SJCRH30 (cell line): ENCODE measurements around the gene SLC26A6. TPM values are rescaled to one million over a fixed set of nuclear protein-coding genes. Genes with fewer than 3 reads are reported as not detected.

Experiments
- DNase-seq, 2 experiments: peaks; one replicate each; pipeline ENCODE4 v3.0.0-alpha.2; 2015 to 2020
- H3K27ac ChIP-seq: fragments of 250-450 bp; sonication (Bioruptor Pico); 2 replicates; pipeline ENCODE4 v1.5.1; 2020; ENCODE audit warnings: mild to moderate bottlenecking, moderate library complexity
- H3K27me3 ChIP-seq: fragments of 250-450 bp; sonication (Bioruptor Pico); 2 replicates; pipeline ENCODE4 v1.5.1; 2020; ENCODE audit warnings: mild to moderate bottlenecking, moderate library complexity
- H3K36me3 ChIP-seq: fragments of 250-450 bp; sonication (Bioruptor Pico); 2 replicates; pipeline ENCODE4 v1.5.1; 2020; ENCODE audit warnings: mild to moderate bottlenecking, moderate library complexity
- H3K4me1 ChIP-seq: fragments of 250-450 bp; sonication (Bioruptor Pico); 2 replicates; pipeline ENCODE4 v1.5.1; 2020; ENCODE audit warnings: mild to moderate bottlenecking, moderate library complexity
- H3K4me3 ChIP-seq: fragments of 250-450 bp; sonication (Bioruptor Pico); 2 replicates; pipeline ENCODE4 v1.5.1; 2020; ENCODE audit warnings: mild to moderate bottlenecking, moderate library complexity
- H3K9me3 ChIP-seq: fragments of 250-450 bp; sonication (Bioruptor Pico); replicated peaks from 2 replicates; pipeline ENCODE4 v1.5.1; 2020; ENCODE audit warnings: mild to moderate bottlenecking, moderate library complexity
- total RNA-seq: library from RNA; depleted of rRNA; stranded (reverse); fragments of >200 nt; shearing (Covaris generic); gene quantifications from 2 replicates; pipeline ENCODE4 v1.2.3, GENCODE V29; 2014

The SLC26A6 gene
- total RNA-seq, 1 experiment from 2014 or later: 18.9 TPM

DNA sequence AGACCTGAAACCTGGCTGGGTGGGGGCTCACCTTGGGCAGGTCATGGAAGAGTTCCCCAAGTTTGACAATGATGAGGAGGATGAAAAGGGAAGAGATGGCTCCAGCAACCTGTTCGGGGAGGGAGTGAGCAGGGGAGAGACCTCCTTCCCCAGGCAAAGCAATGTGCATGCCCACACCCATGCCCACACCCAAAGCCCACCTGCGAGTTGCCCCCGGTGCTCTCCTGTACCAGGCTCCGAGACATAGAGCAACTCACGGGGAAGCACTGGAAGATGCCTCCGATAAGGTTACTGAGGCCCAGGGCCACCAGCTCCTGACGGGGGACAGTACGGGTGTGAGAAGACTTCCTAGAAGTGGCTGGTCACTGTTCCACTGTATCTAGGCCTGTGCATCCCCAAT, 4.9 kb downstream of the SLC26A6 start:
- Histone ChIP-seq H3K4me3 (no peak overlapping the region), H3K36me3 (peaks cover 4% of the 10 kb centered on the region), H3K27me3 (no peaks in the 10 kb centered on the region), H3K27ac (no peak overlapping the region), H3K4me1 (no peaks in the 10 kb centered on the region), H3K9me3 (no peaks in the 10 kb centered on the region)
- DNase-seq: no peak

DNA sequence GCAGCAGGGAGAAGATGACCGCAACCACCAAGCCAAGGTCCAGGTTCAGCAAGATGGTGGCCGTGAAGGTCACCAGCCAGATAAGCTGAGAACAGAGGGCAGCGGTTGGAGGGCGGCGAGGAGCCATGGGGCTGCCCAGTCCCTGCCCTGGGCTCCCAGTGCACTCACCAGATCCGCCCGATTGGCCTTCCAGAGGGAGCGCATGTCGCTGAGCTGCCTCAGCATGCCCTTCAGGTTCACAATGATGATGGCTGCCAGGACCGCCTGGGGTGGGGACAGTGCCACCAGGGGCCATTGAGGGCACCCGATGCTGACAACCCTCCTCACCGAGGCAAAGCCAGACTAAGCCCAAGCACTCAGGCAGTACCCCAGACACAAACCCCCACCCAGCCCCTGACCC, 5.4 kb downstream of the SLC26A6 start:
- no peaks in the 10 kb centered on the region for H3K4me1 ChIP-seq
- peaks cover 4% of the 10 kb centered on the region for H3K36me3 ChIP-seq
- no peaks in the 10 kb centered on the region for H3K27me3 ChIP-seq
- no peak overlapping the region for H3K27ac ChIP-seq
- no peak overlapping the region for H3K4me3 ChIP-seq
- no peaks in the 10 kb centered on the region for H3K9me3 ChIP-seq
- no peak for DNase-seq

DNA sequence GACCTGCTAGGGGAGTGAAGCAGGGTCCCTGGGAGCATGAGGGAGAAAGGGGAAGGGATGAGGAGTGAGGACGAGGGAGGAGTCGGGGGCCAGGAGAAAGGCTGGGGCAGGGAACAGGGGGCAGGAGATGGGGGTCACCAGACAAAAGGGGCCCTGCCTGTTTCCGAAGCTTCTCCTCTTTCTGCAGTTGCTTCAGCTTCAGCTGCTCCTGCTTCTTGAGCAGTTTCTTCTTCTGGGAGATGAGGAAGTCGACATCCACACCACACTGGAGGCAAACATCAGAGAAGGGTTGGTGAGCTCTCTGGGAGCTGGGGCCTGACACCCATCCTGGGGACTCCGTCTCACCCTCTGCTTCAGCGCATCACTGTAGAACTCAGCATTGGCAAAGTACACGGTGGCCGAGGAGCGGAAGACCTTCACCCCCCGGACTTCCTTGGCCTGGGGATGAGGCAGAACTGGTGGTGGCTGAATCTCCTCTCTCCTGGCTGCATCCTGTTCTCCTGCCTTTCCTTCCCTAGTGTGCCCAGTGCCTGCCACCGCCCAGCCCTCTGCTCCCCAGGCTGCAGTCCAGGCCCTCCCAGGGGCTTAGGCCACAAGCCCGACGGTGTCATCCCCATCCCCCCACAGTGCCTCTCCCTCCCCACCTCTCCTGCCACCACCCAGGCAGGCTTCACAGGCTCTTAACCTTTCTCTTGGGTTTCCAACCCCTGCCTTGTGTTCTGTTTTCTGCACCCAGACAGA, 6.8 kb downstream of the SLC26A6 start:
- H3K4me1 ChIP-seq: no peaks in the 10 kb centered on the region
- H3K9me3 ChIP-seq: no peaks in the 10 kb centered on the region
- no peak overlapping the region for H3K4me3 ChIP-seq
- DNase-seq: no peak
- H3K27me3 ChIP-seq: no peaks in the 10 kb centered on the region
- H3K36me3 ChIP-seq: peaks cover 4% of the 10 kb centered on the region
- no peak overlapping the region for H3K27ac ChIP-seq

DNA sequence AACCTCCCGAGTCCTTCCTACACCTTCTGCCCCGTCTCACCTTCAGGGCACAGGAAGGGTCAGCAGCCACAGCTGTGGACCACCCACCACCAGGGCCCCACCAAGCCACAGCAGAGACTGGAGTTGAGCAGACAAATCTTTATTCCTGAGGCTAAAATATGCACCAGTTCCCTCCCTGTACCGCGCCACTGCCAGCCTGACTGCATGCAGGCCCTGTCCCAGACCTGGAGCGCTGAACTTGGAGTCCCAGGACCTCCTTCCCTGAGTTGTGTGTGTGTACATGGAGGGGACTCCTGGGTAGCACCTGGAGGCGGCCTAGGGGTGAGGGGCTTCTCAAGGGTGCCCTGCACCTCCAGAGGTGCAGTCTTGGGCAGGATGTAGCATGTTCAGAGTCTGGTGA, 9.7 kb downstream of the SLC26A6 start:
- Histone ChIP-seq H3K4me3 (no peak overlapping the region), H3K9me3 (no peaks in the 10 kb centered on the region), H3K36me3 (peaks cover 2% of the 10 kb centered on the region), H3K4me1 (no peaks in the 10 kb centered on the region), H3K27ac (no peak overlapping the region), H3K27me3 (no peaks in the 10 kb centered on the region)
- no peak for DNase-seq

DNA sequence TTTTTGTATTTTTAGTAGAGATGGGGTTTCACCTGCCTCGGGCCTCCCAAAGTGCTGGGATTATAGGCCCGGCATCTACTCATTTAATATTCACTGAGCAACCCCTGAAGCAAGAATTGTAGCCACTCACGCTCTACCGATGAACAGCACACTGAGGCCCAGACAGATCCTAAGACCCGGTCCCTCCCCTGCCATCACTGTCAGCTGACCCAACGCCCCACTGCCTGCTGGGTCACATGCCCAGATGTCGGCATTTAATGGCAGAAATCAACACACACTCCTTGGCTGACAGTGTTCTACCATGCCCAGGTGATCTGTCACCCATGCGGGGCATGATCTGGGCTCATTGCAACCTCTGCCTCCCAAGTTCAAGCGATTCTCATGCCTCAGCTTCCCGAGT, 10.5 kb downstream of the SLC26A6 start:
- Histone ChIP-seq H3K9me3 (no peaks in the 10 kb centered on the region), H3K27me3 (no peaks in the 10 kb centered on the region), H3K4me1 (no peaks in the 10 kb centered on the region), H3K36me3 (peaks cover 2% of the 10 kb centered on the region), H3K4me3 (no peak overlapping the region), H3K27ac (no peak overlapping the region)
- no peak for DNase-seq

DNA sequence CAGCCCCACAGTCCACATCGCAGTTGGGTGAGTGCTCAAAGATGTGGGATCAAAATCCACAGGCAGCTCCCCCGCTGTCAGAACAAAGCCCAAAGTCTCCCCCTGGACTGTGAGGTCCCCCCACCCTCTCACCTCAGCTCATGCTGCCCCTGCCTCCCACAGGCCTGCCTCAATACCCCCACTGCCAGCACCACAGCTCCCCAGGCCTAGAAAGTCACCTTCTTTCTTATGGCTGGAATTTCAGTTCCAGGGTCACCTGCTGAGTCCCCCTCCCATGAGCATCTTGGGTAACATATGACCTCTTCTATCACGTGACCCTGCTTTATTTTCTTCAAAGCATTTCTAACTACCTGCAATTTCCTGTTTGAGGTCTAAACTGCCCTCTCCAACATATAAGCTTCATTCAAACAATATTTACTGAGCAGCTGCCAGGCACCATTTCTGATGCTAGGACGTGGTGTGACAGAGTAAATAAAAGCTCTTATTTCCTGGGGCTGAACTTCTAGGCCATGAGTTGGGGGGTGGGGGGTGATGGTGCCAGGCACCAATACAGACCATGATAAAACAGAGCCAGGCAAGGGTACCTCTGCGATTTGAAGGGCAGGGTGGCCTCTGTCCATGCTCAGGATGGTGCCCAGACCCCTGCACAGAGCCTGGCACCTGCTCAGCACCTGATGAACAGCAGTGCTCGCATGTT, 11.3 kb downstream of the SLC26A6 start:
- H3K4me1 ChIP-seq: no peaks in the 10 kb centered on the region
- H3K27me3 ChIP-seq: no peaks in the 10 kb centered on the region
- H3K9me3 ChIP-seq: no peaks in the 10 kb centered on the region
- H3K36me3 ChIP-seq: peaks cover 2% of the 10 kb centered on the region
- no peak overlapping the region for H3K27ac ChIP-seq
- no peak overlapping the region for H3K4me3 ChIP-seq
- no peak for DNase-seq

DNA sequence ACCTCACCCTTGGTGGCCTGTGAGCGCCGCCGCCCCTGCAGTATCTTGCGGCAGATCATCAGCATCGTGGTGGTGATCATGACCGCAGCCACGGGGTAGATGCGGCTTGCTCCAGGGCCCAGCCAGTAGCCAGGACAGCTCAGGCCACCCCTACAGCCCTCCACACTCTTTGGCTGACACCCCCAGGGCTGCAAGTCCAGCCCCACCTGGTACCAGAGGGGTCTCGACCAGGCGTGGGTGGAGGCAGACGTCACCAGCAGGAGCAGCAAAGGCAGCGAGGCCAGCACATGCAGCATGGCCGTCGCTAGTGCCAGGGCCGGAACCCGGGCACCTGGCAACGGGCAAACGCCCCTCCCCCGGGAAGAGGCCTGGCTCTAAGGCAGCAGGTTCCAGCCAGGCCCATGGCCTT, 13.8 kb downstream of the SLC26A6 start, which contains the start of gene TMEM89:
Gene TMEM89, minus strand, starts transcription at position 309 of the 409 bp plus-strand sequence. Its CDS starts 13 bp downstream, at position 296.
- Histone ChIP-seq H3K4me3 (no peak within 1 kb of the TSS), H3K27ac (no peak within 1 kb of the TSS), H3K36me3 (no peaks in the 10 kb centered on the region), H3K27me3 (no peaks in the 10 kb centered on the region), H3K4me1 (no peaks in the 10 kb centered on the region), H3K9me3 (no peaks in the 10 kb centered on the region; the same call in none of the 2 replicates)
- no peak for DNase-seq

DNA sequence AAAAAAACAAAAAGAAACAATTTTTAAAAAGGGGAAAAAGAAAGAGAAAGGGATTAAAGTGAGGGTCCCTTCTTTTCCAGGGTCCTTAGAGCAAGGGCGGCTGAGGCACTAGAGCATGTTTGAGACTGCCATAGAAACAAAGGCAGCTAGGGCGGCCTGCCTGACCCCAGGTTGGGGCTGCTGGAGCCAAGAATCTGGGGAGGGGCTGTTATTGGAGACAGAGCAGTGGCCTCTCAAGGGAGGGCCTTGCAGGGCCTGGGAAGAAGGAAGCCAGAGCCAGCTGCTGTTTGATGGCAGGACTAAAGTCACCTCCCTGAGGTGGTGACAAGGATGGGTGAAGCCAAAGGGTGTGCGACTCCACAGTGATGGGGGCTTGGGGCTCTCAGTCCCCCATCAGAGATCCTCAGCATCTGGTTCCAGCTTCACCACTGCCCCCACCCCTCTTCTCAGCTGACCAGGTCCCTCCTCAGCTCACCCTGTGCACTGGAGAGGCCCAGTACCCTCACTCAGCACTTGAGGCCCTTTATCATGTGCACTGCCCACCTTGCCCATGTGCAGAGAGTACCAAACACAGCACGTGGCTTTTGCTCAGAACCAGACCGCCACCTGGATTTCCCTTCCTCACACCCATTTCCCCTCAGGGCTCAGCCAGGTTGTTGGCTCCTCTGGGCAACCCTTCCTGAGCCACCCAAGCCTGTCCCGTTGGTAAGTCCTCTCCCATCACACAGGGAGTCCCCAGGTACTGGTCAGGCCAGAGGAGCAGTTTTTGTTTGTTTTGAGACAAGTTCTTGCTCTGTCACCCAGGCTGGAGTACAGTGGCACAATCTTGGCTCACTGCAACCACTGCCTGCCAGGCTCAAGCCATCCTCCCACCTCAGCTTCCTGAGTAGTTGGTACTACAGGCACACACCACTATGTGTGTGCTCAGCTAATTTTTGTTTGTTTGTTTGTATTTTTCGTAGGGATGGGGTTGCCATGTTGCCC, 15.4 kb downstream of the SLC26A6 start:
- Histone ChIP-seq H3K27me3 (no peaks in the 10 kb centered on the region), H3K9me3 (no peaks in the 10 kb centered on the region; the same call in none of the 2 replicates), H3K4me1 (no peaks in the 10 kb centered on the region), H3K36me3 (no peaks in the 10 kb centered on the region), H3K4me3 (no peak overlapping the region), H3K27ac (no peak overlapping the region)
- DNase-seq: no peak

DNA sequence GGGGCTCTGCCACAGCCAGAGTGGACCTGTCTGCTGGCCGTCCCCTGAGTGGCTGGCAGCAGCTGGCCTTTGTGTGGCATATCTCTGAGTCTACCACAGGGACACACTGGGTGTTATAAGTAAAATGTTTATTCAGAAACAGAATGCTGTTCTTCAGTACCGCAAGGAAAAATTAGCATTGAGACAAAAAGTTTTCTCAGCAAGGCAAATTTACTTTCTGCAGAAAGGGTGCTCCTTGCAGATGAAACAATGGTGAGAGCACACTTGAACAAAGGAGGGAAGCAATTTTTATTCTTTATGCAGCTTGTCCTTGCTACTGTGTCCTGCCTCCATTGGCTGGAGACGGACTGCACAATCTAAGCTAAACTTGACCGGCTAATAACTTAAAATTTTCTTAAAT, 17.7 kb downstream of the SLC26A6 start:
- no peaks in the 10 kb centered on the region for H3K27me3 ChIP-seq
- DNase-seq: no peak
- H3K9me3 ChIP-seq: no peaks in the 10 kb centered on the region; the same call in none of the 2 replicates
- no peaks in the 10 kb centered on the region for H3K4me1 ChIP-seq
- H3K27ac ChIP-seq: no peak overlapping the region
- H3K36me3 ChIP-seq: no peaks in the 10 kb centered on the region
- H3K4me3 ChIP-seq: no peak overlapping the region

DNA sequence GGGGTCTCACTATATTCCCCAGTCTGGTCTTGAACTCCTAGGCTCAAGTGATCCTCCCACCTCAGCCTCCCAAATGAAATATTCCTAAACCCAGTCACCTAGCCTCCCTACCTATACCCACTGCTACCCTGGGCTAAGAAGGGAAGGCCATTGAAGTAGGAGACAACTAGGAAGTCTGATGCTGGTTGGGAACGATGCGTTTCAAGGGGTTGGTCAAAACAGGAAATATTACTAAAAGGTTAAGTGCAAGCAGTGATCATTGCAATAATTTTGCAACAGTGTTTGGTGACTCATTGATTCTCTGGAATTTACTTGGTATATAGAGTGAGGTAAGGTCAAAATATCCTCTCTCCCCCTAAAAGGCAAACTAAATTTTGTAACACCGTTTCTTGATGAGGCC, 21.2 kb downstream of the SLC26A6 start:
- Histone ChIP-seq H3K4me1 (no peaks in the 10 kb centered on the region), H3K27me3 (no peaks in the 10 kb centered on the region), H3K27ac (no peak overlapping the region), H3K4me3 (no peak overlapping the region), H3K36me3 (no peaks in the 10 kb centered on the region), H3K9me3 (no peaks in the 10 kb centered on the region; the same call in none of the 2 replicates)
- DNase-seq: no peak

DNA sequence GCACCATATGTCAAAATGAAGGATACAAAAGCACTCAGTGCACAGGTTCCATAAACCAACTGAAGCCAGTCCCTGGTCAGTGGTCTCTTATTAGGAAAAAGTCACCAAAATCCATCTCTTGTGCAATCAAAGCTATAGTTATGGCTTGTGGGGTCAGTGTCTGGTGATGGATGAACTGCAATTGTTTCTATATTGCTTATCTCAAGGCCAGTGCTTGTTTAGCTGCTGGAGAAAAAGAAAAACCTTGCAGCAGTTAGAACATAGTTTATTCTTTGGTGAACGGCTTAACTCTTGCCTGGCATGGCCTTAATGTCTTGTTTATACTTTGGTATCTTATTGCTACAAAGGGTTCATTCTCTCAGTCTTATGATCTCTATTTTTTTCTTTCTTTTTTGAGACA, 23.0 kb downstream of the SLC26A6 start:
- DNase-seq: no peak
- H3K27ac ChIP-seq: no peak overlapping the region
- peaks cover 6% of the 10 kb centered on the region for H3K4me1 ChIP-seq
- no peak overlapping the region for H3K4me3 ChIP-seq
- no peaks in the 10 kb centered on the region for H3K36me3 ChIP-seq
- no peaks in the 10 kb centered on the region for H3K27me3 ChIP-seq
- no peaks in the 10 kb centered on the region; the same call in none of the 2 replicates for H3K9me3 ChIP-seq

DNA sequence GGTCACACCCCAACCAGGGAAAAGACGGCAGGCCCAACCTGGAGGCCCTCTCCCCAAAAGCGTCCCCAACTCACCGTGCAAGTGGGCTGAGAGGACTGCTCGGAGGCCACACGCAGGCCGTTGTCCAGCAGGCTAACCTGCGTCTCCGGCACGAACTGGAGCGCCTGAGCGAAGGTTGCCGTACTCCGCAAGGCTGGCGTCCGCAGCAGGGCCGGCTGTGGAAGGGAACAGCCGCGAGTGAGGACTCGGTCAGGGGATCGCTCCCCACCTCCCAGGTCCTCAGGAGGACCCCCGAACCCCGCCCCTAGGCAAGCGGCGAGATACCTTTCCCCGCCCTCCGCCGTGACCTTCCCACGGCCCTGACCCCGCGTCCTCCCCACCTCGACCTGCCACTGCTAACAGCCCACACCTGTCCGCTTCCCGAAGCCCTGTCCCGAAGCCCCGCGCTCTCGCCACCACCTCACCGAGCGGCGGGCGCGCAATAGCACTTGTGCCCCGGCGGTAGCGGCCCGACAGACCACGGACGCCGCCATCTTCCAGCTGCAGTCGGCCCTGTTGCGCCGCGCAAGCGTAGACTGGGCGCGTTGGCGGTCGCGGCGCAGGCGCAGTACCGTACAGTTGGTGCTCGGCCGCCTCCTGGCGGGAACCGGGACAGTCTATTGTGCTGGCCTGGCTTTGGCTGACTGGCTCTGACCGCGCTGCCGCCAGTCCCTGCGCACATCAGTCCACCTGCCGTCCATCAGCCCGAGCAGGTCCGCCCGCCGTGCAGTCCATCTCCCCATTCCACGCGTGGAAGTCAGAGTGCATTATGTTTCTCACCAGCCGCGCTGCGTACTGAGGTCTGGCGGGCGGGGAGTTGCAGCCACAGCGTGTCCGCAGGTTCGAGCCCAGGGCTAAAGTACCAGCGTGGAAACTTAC, 25.9 kb downstream of the SLC26A6 start, which contains the start of gene UQCRC1:
Gene UQCRC1, minus strand, starts transcription at position 559 of the 918 bp plus-strand sequence. Its CDS starts 26 bp downstream, at position 533.
- Histone ChIP-seq H3K27me3 (no peaks in the 10 kb centered on the region), H3K9me3 (no peaks in the 10 kb centered on the region), H3K36me3 (peaks cover 21% of the 10 kb centered on the region), H3K4me3 (peak within 1 kb of the TSS; percentile 81), H3K4me1 (peaks cover 6% of the 10 kb centered on the region), H3K27ac (peak within 1 kb of the TSS; percentile 57)
- peak; percentile 90 to 93 for DNase-seq

DNA sequence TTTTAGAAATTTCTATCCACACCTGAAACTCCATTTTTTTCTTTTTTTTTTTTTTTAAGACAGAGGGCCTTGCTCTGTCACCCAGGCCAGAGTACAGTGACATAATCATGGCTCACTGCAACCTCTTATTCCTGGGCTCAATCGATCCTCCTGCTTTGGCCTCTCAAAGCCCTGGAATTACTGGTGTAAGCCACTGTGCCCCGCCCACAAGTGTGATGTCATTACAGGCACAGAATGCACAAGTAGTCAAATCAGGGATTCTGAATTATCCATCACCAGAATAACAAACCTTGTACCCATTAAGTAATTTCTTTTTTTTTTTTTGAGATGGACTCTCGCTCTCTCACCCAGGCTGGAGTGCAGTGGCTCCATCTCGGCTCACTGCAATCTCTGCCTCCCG, 27.7 kb downstream of the SLC26A6 start:
- Histone ChIP-seq H3K27ac (no peak overlapping the region), H3K9me3 (no peaks in the 10 kb centered on the region), H3K27me3 (no peaks in the 10 kb centered on the region), H3K36me3 (peaks cover 28% of the 10 kb centered on the region), H3K4me3 (no peak overlapping the region), H3K4me1 (peaks cover 6% of the 10 kb centered on the region)
- no peak for DNase-seq

DNA sequence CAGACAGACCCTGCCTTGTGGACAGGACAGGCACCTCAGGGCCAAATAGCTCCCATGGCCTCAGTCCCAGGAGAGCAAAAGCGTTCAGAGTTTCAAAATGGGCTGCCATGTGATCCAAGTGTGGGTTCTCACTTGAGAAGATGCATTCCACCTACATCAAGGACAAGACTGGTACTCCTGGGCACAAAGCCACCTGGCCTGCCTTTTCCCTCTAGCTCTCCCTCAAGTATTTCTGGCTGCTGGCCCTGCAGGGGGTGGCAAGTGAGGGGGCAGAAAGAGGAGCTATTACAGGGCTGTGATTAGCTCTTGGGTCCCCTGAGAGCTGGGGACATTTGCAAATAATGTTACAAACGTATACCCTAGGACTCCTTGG, 33.7 kb downstream of the SLC26A6 start:
- Histone ChIP-seq H3K9me3 (no peaks in the 10 kb centered on the region), H3K27me3 (no peaks in the 10 kb centered on the region), H3K27ac (no peak overlapping the region), H3K4me1 (peaks cover 25% of the 10 kb centered on the region), H3K4me3 (no peak overlapping the region), H3K36me3 (peaks cover 49% of the 10 kb centered on the region)
- no peak for DNase-seq
